ENCODE measurements around the gene RAB29. TPM values are rescaled to one million over a fixed set of nuclear protein-coding genes. Genes with fewer than 3 reads are reported as not detected.
A peak's percentile ranks its signal among the peaks of the same experiment; 100 is the strongest.

The RAB29 gene
- total and polyA plus RNA-seq, 9 of the 15 experiments (the other 6 are each of a cell fraction or from before 2014, with no cell fraction given), result 6.3 to 17.6 (median 8.0) TPM

DNA sequence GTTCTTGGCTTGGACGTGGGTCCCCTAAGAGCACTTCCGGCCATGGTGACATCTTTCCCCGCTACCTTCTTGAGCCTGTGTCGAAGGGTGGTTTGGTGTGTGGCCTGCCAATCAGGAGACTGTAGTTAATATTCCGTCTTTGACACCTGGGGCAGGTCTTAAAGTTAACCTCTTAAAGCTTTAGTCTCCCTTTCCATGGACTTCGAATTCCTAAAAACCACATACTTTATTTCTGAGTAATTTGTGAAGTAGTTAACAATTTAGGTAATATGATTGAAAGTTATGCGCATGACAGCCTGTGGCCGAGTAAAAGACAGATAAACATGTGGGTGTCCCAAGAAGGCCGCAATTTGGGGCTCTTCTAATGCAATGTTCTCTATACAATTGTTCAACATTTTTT, 10.2 kb upstream of the RAB29 start (continued):
- TF ChIP-seq, protein P1, sequence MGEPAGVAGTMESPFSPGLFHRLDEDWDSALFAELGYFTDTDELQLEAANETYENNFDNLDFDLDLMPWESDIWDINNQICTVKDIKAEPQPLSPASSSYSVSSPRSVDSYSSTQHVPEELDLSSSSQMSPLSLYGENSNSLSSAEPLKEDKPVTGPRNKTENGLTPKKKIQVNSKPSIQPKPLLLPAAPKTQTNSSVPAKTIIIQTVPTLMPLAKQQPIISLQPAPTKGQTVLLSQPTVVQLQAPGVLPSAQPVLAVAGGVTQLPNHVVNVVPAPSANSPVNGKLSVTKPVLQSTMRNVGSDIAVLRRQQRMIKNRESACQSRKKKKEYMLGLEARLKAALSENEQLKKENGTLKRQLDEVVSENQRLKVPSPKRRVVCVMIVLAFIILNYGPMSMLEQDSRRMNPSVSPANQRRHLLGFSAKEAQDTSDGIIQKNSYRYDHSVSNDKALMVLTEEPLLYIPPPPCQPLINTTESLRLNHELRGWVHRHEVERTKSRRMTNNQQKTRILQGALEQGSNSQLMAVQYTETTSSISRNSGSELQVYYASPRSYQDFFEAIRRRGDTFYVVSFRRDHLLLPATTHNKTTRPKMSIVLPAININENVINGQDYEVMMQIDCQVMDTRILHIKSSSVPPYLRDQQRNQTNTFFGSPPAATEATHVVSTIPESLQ (CRISPR knock-in tag; IDR thresholded peaks at IDR 0.05), result no peak
- no peak for TF ChIP-seq CHD4 (IDR thresholded peaks at IDR 0.05; ENCODE audit: insufficient read depth, insufficient replicate concordance, low read depth, low read length, poor library complexity, severe bottlenecking)

DNA sequence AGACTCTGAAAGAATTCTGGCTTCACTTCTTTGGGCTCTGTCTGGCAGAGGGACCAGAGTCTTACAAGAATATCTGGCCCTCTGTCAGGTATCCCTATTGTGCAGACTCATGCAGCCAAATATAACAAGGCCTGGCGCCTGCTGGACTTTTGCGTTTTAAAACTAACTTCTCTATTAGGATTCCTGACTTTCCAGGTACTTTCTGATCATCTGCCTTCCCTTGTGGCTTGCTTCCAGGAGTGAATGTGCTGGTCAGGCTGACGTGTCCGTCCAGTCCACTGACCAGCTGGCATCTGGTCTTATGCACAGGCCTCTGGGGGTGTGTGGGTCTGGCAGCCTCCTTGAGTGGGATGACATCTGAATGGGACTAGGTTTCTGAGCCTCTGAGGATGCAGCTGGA, 8.6 kb upstream of the RAB29 start:
- Histone ChIP-seq H3K4me2 (ENCODE audit: insufficient read depth, low read length) (no peak overlapping the region; the same call in 1 of the 2 replicates), H3K4me1 (replicated peaks in 1 of 2; ENCODE audit: control insufficient read depth in 2 of 2, insufficient read depth in 2 of 2, low read length in 2 of 2) (peaks cover 7 to 20% of the 10 kb centered on the region in 2 experiments; a peak in 4 of 5 replicates), H2AFZ (ENCODE audit: low read depth, low read length) (peak overlapping the region; percentile 25; the same call in 1 of the 2 replicates), H3K27ac (ENCODE audit: extremely low read depth, low read depth, low read length) (no peak overlapping the region), H3K36me3 (ENCODE audit: control insufficient read depth, insufficient read depth, low read length) (no peaks in the 10 kb centered on the region), H3K79me2 (ENCODE audit: control insufficient read depth, insufficient read depth, low read length) (no peaks in the 10 kb centered on the region), H4K20me1 (replicated peaks; ENCODE audit: control insufficient read depth, insufficient read depth, low read length) (no peaks in the 10 kb centered on the region), H3K27me3 (ENCODE audit: control insufficient read depth in 2 of 2, insufficient read depth in 2 of 2, low read length in 2 of 2) (no peaks in the 10 kb centered on the region; a peak in 1 of 5 replicates), H3K9me1 (ENCODE audit: control insufficient read depth, insufficient read depth, low read length) (no peaks in the 10 kb centered on the region), H3K4me3 (no peak overlapping the region), H3K9ac (ENCODE audit: insufficient read depth in 1 of 2, low read depth in 2 of 2, low read length in 2 of 2) (no peak overlapping the region), H3K9me3 (replicated peaks; ENCODE audit: control insufficient read depth, insufficient read depth, low read depth, low read length) (no peaks in the 10 kb centered on the region)
- WGBS (ENCODE audit: insufficient coverage, low coverage, missing lambda C conversion rate), result 67% methylated on average over 4 of the region's 4 CpGs
- intact Hi-C loops (cut with micrococcal nuclease), result loop anchor here (10.0 kb wide), 1 partner anchor 189 kb away; no protein-coding TSS in a partner anchor
- DNase-seq (ENCODE audit: extremely low read depth in 1 of 4, low spot score in 3 of 4), result no peak
- ATAC-seq, result peak; percentile 9; the same call in 1 of the 3 replicates
- BruUV-seq (replicated peaks), result no TSS peak
- TF ChIP-seq NEUROD1 (IDR thresholded peaks at IDR 0.05; ENCODE audit: borderline replicate concordance, low read depth, low read length, partially characterized antibody) (no peak), MCM5 (IDR thresholded peaks at IDR 0.05; ENCODE audit: low read depth) (no peak), ZNF133 (CRISPR knock-in tag; IDR thresholded peaks at IDR 0.05) (no peak), ZNF77 (CRISPR knock-in tag; IDR thresholded peaks at IDR 0.05) (no peak)
- POLR2A ChIA-PET, result interaction anchor here (0.8 to 1.3 kb wide), 2 partner anchors 12 to 35 kb away, joined by 3 to 4 read pairs; no protein-coding TSS in a partner anchor
- in situ Hi-C loops (cut with MboI), result no loop called here
- CTCF ChIA-PET (ENCODE audit: low intra/inter-chr PET ratio), result no interaction called here
- FAIRE-seq, result no peak

All from K562 (cell line).